ENCODE data around the gene GRIK2. TPM values are rescaled to one million over a fixed set of nuclear protein-coding genes. Genes with fewer than 3 reads are reported as not detected.

Gene GRIK2
- total RNA-seq, 2 donors from 2014 or later, result 0.92 to 2.0 TPM

GRCh38 chr6:101396548-101397173, 3.2 kb downstream of the GRIK2 start:
- Histone ChIP-seq H3K27ac (no peak overlapping the region), H3K4me3 (no peak overlapping the region), H3K4me1 (ENCODE audit: control insufficient read depth in 1 of 2, low read depth in 2 of 2) (peaks cover 0 to 15% of the 10 kb centered on the region in 2 donors), H3K36me3 (no peaks in the 10 kb centered on the region), H3K27me3 (replicated peaks; ENCODE audit: insufficient read depth) (peaks cover 6% of the 10 kb centered on the region), H3K9me3 (no peaks in the 10 kb centered on the region)
- ATAC-seq (ENCODE audit: insufficient number of reproducible peaks, low FRiP score, low read depth) (no peak), DNase-seq (ENCODE audit: low spot score) (no peak)
- no peak for TF ChIP-seq CTCF (IDR thresholded peaks at IDR 0.05)

GRCh38 chr6:101397199-101397598, 3.7 kb downstream of the GRIK2 start:
- Histone ChIP-seq H3K27me3 (replicated peaks; ENCODE audit: insufficient read depth) (peaks cover 6% of the 10 kb centered on the region), H3K36me3 (no peaks in the 10 kb centered on the region)

GRCh38 chr6:101398716-101399615, 5.5 kb downstream of the GRIK2 start:
- ATAC-seq (ENCODE audit: insufficient number of reproducible peaks, low FRiP score, low read depth) (no peak), DNase-seq (ENCODE audit: low spot score) (no peak)
- Histone ChIP-seq H3K36me3 (no peaks in the 10 kb centered on the region), H3K27ac (no peak overlapping the region), H3K27me3 (replicated peaks; ENCODE audit: insufficient read depth) (no peaks in the 10 kb centered on the region), H3K4me3 (no peak overlapping the region), H3K9me3 (no peaks in the 10 kb centered on the region), H3K4me1 (ENCODE audit: control insufficient read depth in 1 of 2, low read depth in 2 of 2) (no peaks in the 10 kb centered on the region)
- TF ChIP-seq CTCF (IDR thresholded peaks at IDR 0.05), result no peak

More at GRCh38 chr6:101397199-101397598, 3.7 kb downstream of the GRIK2 start:
- DNase-seq (ENCODE audit: low spot score) (no peak), ATAC-seq (ENCODE audit: insufficient number of reproducible peaks, low FRiP score, low read depth) (no peak)
- H3K4me3 ChIP-seq, result no peak overlapping the region
- H3K4me1 ChIP-seq (ENCODE audit: control insufficient read depth in 1 of 2, low read depth in 2 of 2), result peaks cover 0 to 13% of the 10 kb centered on the region in 2 donors
- TF ChIP-seq CTCF (IDR thresholded peaks at IDR 0.05), result no peak
- no peaks in the 10 kb centered on the region for H3K9me3 ChIP-seq
- no peak overlapping the region for H3K27ac ChIP-seq

- no peak for TF ChIP-seq CTCF (IDR thresholded peaks at IDR 0.05)
- no peak for ATAC-seq (ENCODE audit: insufficient number of reproducible peaks, low FRiP score, low read depth)
- Histone ChIP-seq H3K36me3 (no peaks in the 10 kb centered on the region), H3K9me3 (no peaks in the 10 kb centered on the region), H3K4me1 (ENCODE audit: control insufficient read depth in 1 of 2, low read depth in 2 of 2) (no peaks in the 10 kb centered on the region), H3K4me3 (no peak overlapping the region), H3K27me3 (replicated peaks; ENCODE audit: insufficient read depth) (no peaks in the 10 kb centered on the region), H3K27ac (no peak overlapping the region)
- no peak for DNase-seq (ENCODE audit: low spot score)
Measured at GRCh38 chr6:101399616-101400162, 6.2 kb downstream of the GRIK2 start.
